ENCODE data around the gene HSD17B10.
"Not testable (repeated sequence)": the region's sequence is repeated elsewhere in the genome, so short reads cannot be mapped to it uniquely, and the experiment has no call there.

HSD17B10 gene

GRCh38 chrX:53433651-53434639 lies at the start of gene HSD17B10:
Gene HSD17B10 (minus strand): TSS chrX:53434370. CDS start chrX:53434345, 25 bp downstream.
- DNase-seq = peak; percentile 89

- no peak for DNase-seq
Observed at GRCh38 chrX:53483416-53483815, 49.2 kb upstream of the HSD17B10 start.

- DNase-seq = peak; percentile 75
Observed at GRCh38 chrX:53481816-53482465, 47.8 kb upstream of the HSD17B10 start.

- no peak for DNase-seq
Observed at GRCh38 chrX:53481093-53481492, 46.9 kb upstream of the HSD17B10 start.

- no peak for DNase-seq
Observed at GRCh38 chrX:53479301-53479700, 45.1 kb upstream of the HSD17B10 start.

- DNase-seq = no peak
Observed at GRCh38 chrX:53476371-53476770, 42.2 kb upstream of the HSD17B10 start.

GRCh38 chrX:53474707-53475106 lies 40.5 kb upstream of the HSD17B10 start:
- no peak for DNase-seq

GRCh38 chrX:53471346-53471745 lies 37.2 kb upstream of the HSD17B10 start:
- no peak for DNase-seq

- DNase-seq = not testable (repeated sequence)
Observed at GRCh38 chrX:53468659-53469058, 34.5 kb upstream of the HSD17B10 start.

- DNase-seq = no peak
Observed at GRCh38 chrX:53458082-53458481, 23.9 kb upstream of the HSD17B10 start.

- no peak for DNase-seq
Observed at GRCh38 chrX:53456254-53456653, 22.1 kb upstream of the HSD17B10 start.

GRCh38 chrX:53452812-53453211 lies 18.6 kb upstream of the HSD17B10 start:
- DNase-seq = no peak

GRCh38 chrX:53449632-53450031 lies 15.5 kb upstream of the HSD17B10 start:
- no peak for DNase-seq

- DNase-seq = no peak
Observed at GRCh38 chrX:53447441-53447840, 13.3 kb upstream of the HSD17B10 start.

- peak; percentile 32 for DNase-seq
Observed at GRCh38 chrX:53445977-53446376, 11.8 kb upstream of the HSD17B10 start.

GRCh38 chrX:53442322-53442631 lies 8.1 kb upstream of the HSD17B10 start:
- no peak for DNase-seq

- DNase-seq = peak; percentile 82
Observed at GRCh38 chrX:53441531-53442321, 7.6 kb upstream of the HSD17B10 start.

GRCh38 chrX:53440621-53441517 lies 6.7 kb upstream of the HSD17B10 start:
- DNase-seq = peak; percentile 30

- DNase-seq = no peak
Observed at GRCh38 chrX:53440101-53440500, 5.9 kb upstream of the HSD17B10 start.

GRCh38 chrX:53438832-53439230 lies 4.7 kb upstream of the HSD17B10 start:
- no peak for DNase-seq

- DNase-seq = no peak
Observed at GRCh38 chrX:53438174-53438831, 4.1 kb upstream of the HSD17B10 start.

- DNase-seq = no peak
Observed at GRCh38 chrX:53437206-53437605, 3.0 kb upstream of the HSD17B10 start.
